NCI-H187 (cell line): ENCODE measurements around the gene UBE2L5.
"Not testable (repeated sequence)": the region's sequence is repeated elsewhere in the genome, so short reads cannot be mapped to it uniquely, and the experiment has no call there.

Source experiments
- DNase-seq, 2 experiments: peaks; one replicate each; lab custom pipeline; 2025; lab: John Stamatoyannopoulos, UW

Gene UBE2L5

GRCh38 chr13:30438286-30438685 is 16.0 kb downstream of the UBE2L5 start:
- DNase-seq: no peak

GRCh38 chr13:30440910-30441703 is 18.8 kb downstream of the UBE2L5 start:
- DNase-seq: no peak

- DNase-seq: no peak
Observed at GRCh38 chr13:30442926-30443325, 20.6 kb downstream of the UBE2L5 start.

- not testable (repeated sequence) for DNase-seq
Observed at GRCh38 chr13:30443491-30443890, 21.2 kb downstream of the UBE2L5 start.

GRCh38 chr13:30443957-30444404 is 21.7 kb downstream of the UBE2L5 start:
- no peak for DNase-seq

- DNase-seq: no peak
Observed at GRCh38 chr13:30446126-30446500, 23.8 kb downstream of the UBE2L5 start.

GRCh38 chr13:30448441-30448840 is 26.1 kb downstream of the UBE2L5 start:
- no peak for DNase-seq

GRCh38 chr13:30450066-30450465 is 27.8 kb downstream of the UBE2L5 start:
- DNase-seq: no peak

GRCh38 chr13:30451476-30451875 is 29.2 kb downstream of the UBE2L5 start:
- DNase-seq: not testable (repeated sequence)

- no peak for DNase-seq
Observed at GRCh38 chr13:30453727-30454126, 31.4 kb downstream of the UBE2L5 start.

GRCh38 chr13:30454991-30455390 is 32.7 kb downstream of the UBE2L5 start:
- DNase-seq: no peak

GRCh38 chr13:30456290-30456689 is 34.0 kb downstream of the UBE2L5 start:
- no peak for DNase-seq

GRCh38 chr13:30457306-30457891 is 35.1 kb downstream of the UBE2L5 start:
- no peak for DNase-seq

GRCh38 chr13:30461279-30462066 is 39.2 kb downstream of the UBE2L5 start:
- not testable (repeated sequence) for DNase-seq

- DNase-seq: no peak
Observed at GRCh38 chr13:30463787-30464495, 41.6 kb downstream of the UBE2L5 start.

GRCh38 chr13:30464496-30465342 is 42.4 kb downstream of the UBE2L5 start:
- peak in 1 of 2 experiments; percentile 22 for DNase-seq

GRCh38 chr13:30465343-30465592 is 43.0 kb downstream of the UBE2L5 start:
- DNase-seq: no peak

- peak; percentile 80 to 88 for DNase-seq
Observed at GRCh38 chr13:30465593-30466357, 43.5 kb downstream of the UBE2L5 start, which contains the start of gene HMGB1. HMGB1 (minus strand) TSS chr13:30465936; CDS start chr13:30463680, 2,256 bp downstream.

GRCh38 chr13:30466358-30466714 is 44.0 kb downstream of the UBE2L5 start:
- no peak for DNase-seq

GRCh38 chr13:30466841-30467252 is 44.6 kb downstream of the UBE2L5 start:
- DNase-seq: peak in 1 of 2 experiments; percentile 5

- no peak for DNase-seq
Observed at GRCh38 chr13:30473675-30474074, 51.4 kb downstream of the UBE2L5 start.
